HCT116 (cell line): ENCODE results near the gene SHISA6. TPM values are rescaled to one million over a fixed set of nuclear protein-coding genes. Genes with fewer than 3 reads are reported as not detected.

ENCODE experiments used
- ATAC-seq: fragments of 200-7000 bp; cut with Tn5 transposase; 2 replicates; pipeline ENCODE4 v1.9.1; 2020; ENCODE audit warnings: mild to moderate bottlenecking, moderate library complexity
- BruUV-seq: library from RNA; stranded (reverse); fragments of 400-500 nt; replicated peaks from 2 replicates; lab custom pipeline; 2021; lab: Mats Ljungman, UMichigan
- CTCF ChIA-PET: fragments of 300-600 bp; sonication (Branson Sonifier 250); formaldehyde crosslinking; loops from one replicate; lab custom pipeline; 2021; ENCODE audit warnings: antibody characterized with exemption; lab: Charles Lee
- POLR2A ChIA-PET: fragments of 300-600, 350-600 bp; sonication (Branson Sonifier 250); formaldehyde crosslinking; loops from one replicate; lab custom pipeline; 2021; ENCODE audit warnings: antibody characterized with exemption; lab: Charles Lee
- RAD21 ChIA-PET, 2 experiments: fragments of 300-600 bp; sonication (Branson Sonifier 250); formaldehyde crosslinking; loops; one replicate each; lab custom pipeline; 2023; ENCODE audit warnings: low total read pairs in 2 of 2; ENCODE audit not compliant: uncharacterized antibody in 2 of 2, unreplicated experiment in 2 of 2, low non-redundant PET in 1 of 2; lab: Charles Lee
- DNase-seq: peaks from one replicate; pipeline ENCODE4 v3.0.0-alpha.2; 2010; ENCODE audit warnings: low read depth, low spot score
- H2AFZ ChIP-seq: fragments of 200-600 bp; shearing (Covaris generic), sonication (generic); 2 replicates; pipeline ENCODE4 v1.6.1; 2017; ENCODE audit warnings: low read depth, mixed run types, mixed read lengths, antibody characterized with exemption, low read length; ENCODE audit not compliant: poor library complexity, severe bottlenecking
- H3K27ac ChIP-seq: 2 replicates; pipeline ENCODE4 v1.5.1; 2012; ENCODE audit warnings: low read depth, low read length
- H3K27me3 ChIP-seq: fragments of 200-600 bp; sonication (generic); 2 replicates; pipeline ENCODE4 v1.6.1; 2016; ENCODE audit warnings: mixed run types, low read length, mixed read lengths; ENCODE audit not compliant: insufficient read depth
- H3K36me3 ChIP-seq, 2 experiments: fragments of 200-500 bp in 1 of 2; fragments of 200-600 bp in 1 of 2; sonication (Bioruptor generic) in 1 of 2; sonication (generic) in 1 of 2; 2 replicates each; pipeline versions ENCODE4 v1.5.1 to v1.6.1; 2014 to 2016; ENCODE audit warnings: low read length in 2 of 2, inconsistent platforms in 1 of 2, mixed read lengths in 1 of 2, mixed run types in 1 of 2; ENCODE audit not compliant: insufficient read depth in 2 of 2, control insufficient read depth in 1 of 2
- H3K4me1 ChIP-seq, 2 experiments: fragments of 200-600 bp in 1 of 2; sonication (generic) in 1 of 2; 2 replicates each; pipeline versions ENCODE4 v1.5.1 to v1.6.1; 2012 to 2017; ENCODE audit warnings: low read length in 2 of 2, inconsistent platforms in 1 of 2, mild to moderate bottlenecking in 1 of 2, mixed read lengths in 1 of 2, mixed run types in 1 of 2, moderate library complexity in 1 of 2; ENCODE audit not compliant: insufficient read depth in 2 of 2, control insufficient read depth in 1 of 2
- H3K4me2 ChIP-seq: fragments of 200-600 bp; sonication (generic); 2 replicates; pipeline ENCODE4 v1.6.1; 2017; ENCODE audit warnings: mixed run types, low read length, mixed read lengths
- H3K4me3 ChIP-seq, 2 experiments: fragments of 200-600 bp in 1 of 2; sonication (generic) in 1 of 2; replicated peaks in 1 of 2; 2 replicates each; pipeline ENCODE4 v1.5.1; 2011 to 2016; ENCODE audit warnings: low read length in 2 of 2, control low read depth in 1 of 2, low read depth in 1 of 2, mild to moderate bottlenecking in 1 of 2, mixed read lengths in 1 of 2, mixed run types in 1 of 2
- H3K79me2 ChIP-seq: fragments of 200-600 bp; sonication (generic); 2 replicates; pipeline ENCODE4 v1.6.1; 2017; ENCODE audit warnings: mild to moderate bottlenecking, mixed run types, low read length, moderate library complexity, mixed read lengths; ENCODE audit not compliant: insufficient read depth
- H3K9ac ChIP-seq: fragments of 200-600 bp; sonication (generic); 2 replicates; pipeline ENCODE4 v1.6.1; 2016; ENCODE audit warnings: low read length, mixed read lengths
- H3K9me2 ChIP-seq: fragments of 200-600 bp; sonication (generic), shearing (Covaris generic); 2 replicates; pipeline ENCODE4 v1.6.1; 2017; ENCODE audit warnings: mixed run types, mild to moderate bottlenecking, moderate library complexity; ENCODE audit not compliant: insufficient read depth
- H3K9me3 ChIP-seq, 2 experiments: fragments of 200-500 bp in 1 of 2; fragments of 200-600 bp in 1 of 2; sonication (Bioruptor generic) in 1 of 2; sonication (generic) in 1 of 2; 2 replicates each; pipeline ENCODE4 v1.6.1; 2014 to 2017; ENCODE audit warnings: low read length in 2 of 2, mixed read lengths in 2 of 2, inconsistent platforms in 1 of 2, low read depth in 1 of 2, mild to moderate bottlenecking in 1 of 2, mixed run types in 1 of 2, moderate library complexity in 1 of 2; ENCODE audit not compliant: control insufficient read depth in 1 of 2, insufficient read depth in 1 of 2
- H4K20me1 ChIP-seq: fragments of 200-600 bp; sonication (generic), shearing (Covaris generic); 2 replicates; pipeline ENCODE4 v1.6.1; 2017; ENCODE audit warnings: mixed run types, mild to moderate bottlenecking, moderate library complexity; ENCODE audit not compliant: insufficient read depth
- CBX3 ChIP-seq: IDR thresholded peaks from 2 replicates; pipeline ENCODE4 v1.6.1; 2012; ENCODE audit warnings: low read depth
- EZH2 ChIP-seq: fragments of 200-600 bp; sonication (generic); IDR thresholded peaks from 2 replicates; pipeline ENCODE4 v1.6.1; 2017; ENCODE audit warnings: antibody characterized with exemption, mixed run types
- EZH2phosphoT487 ChIP-seq: fragments of 200-600 bp; IDR thresholded peaks from 2 replicates; pipeline ENCODE4 v1.6.1; 2018; ENCODE audit warnings: antibody characterized with exemption, borderline replicate concordance
- POLR2A ChIP-seq: IDR thresholded peaks from 2 replicates; pipeline ENCODE4 v1.7.0; 2011; ENCODE audit warnings: borderline replicate concordance; ENCODE audit not compliant: insufficient read depth, insufficient read length; ENCODE audit errors: extremely low read depth
- POLR2AphosphoS5 ChIP-seq: IDR thresholded peaks from 2 replicates; pipeline ENCODE4 v1.6.1; 2011; ENCODE audit warnings: mild to moderate bottlenecking, low read depth, low read length, moderate library complexity
- SIN3A ChIP-seq: IDR thresholded peaks from 2 replicates; pipeline ENCODE4 v1.6.1; 2012; ENCODE audit warnings: low read depth
- SRF ChIP-seq: IDR thresholded peaks from 2 replicates; pipeline ENCODE4 v1.6.1; 2012; ENCODE audit warnings: low read depth
- intact Hi-C: fragments of 100-400 bp; cut with micrococcal nuclease; formaldehyde crosslinking; loops from 2 replicates; pipeline ENCODE4 v1.10.0; 2022
- total RNA-seq: library from RNA; stranded (reverse); gene quantifications from one replicate; pipeline ENCODE4 v1.2.1, GENCODE V29; 2021; ENCODE audit not compliant: unreplicated experiment
- TF ChIP-seq, protein P1 (sequence below), 3 experiments: fragments of 200-600 bp in 1 of 3; sonication (generic) in 1 of 3; IDR thresholded peaks in 2 of 3; conservative IDR thresholded peaks in 1 of 3; 2 replicates each; pipeline ENCODE4 v1.5.1; 2012 to 2017; ENCODE audit warnings: low read depth in 2 of 3, low read length in 2 of 3, antibody characterized with exemption in 1 of 3, borderline replicate concordance in 1 of 3, control low read depth in 1 of 3, mild to moderate bottlenecking in 1 of 3, mixed read lengths in 1 of 3, mixed run types in 1 of 3, moderate library complexity in 1 of 3; ENCODE audit not compliant: insufficient read depth in 1 of 3
- TF ChIP-seq, protein P2 (sequence below): IDR thresholded peaks from 2 replicates; pipeline ENCODE4 v1.6.1; 2012
- TF ChIP-seq, protein P3 (sequence below): IDR thresholded peaks from 2 replicates; pipeline ENCODE4 v1.6.1; 2012; ENCODE audit warnings: low read depth
- TF ChIP-seq, protein P4 (sequence below): IDR thresholded peaks from 2 replicates; pipeline ENCODE4 v1.6.1; 2011; ENCODE audit warnings: mild to moderate bottlenecking, low read length, moderate library complexity; ENCODE audit not compliant: insufficient replicate concordance; ENCODE audit errors: extremely low read depth
- TF ChIP-seq, protein P5 (sequence below): IDR thresholded peaks from 2 replicates; pipeline ENCODE4 v1.6.1; 2012

Gene SHISA6
- total RNA-seq, 1 experiment from 2014 or later: not detected

DNA sequence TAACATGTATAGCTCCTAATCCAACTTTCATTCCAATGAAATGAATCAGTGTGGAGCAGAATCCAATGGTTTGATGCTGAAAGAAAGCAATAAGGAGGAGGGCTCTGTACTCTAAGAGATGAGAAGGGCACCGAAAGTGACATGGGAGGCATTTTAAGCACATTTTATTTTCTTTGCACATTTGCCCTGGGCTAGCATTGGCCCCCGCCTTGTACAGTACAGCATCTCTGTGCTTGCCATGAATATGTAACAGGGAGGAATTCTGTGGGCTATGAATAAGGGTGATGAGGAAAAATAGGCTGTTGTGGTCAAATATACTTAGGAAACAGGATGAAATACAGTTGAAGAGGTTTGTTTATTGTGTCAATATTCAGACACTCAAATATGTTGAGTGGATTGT is 45.2 kb upstream of the SHISA6 start:
- no TSS peak for BruUV-seq

More for the DNA sequence above, 45.2 kb upstream of the SHISA6 start:
- no peak overlapping the region for H3K27ac ChIP-seq
- ChIA-PET POLR2A (no interaction called here), CTCF (no interaction called here), RAD21 (no interaction called here)
- no peak overlapping the region for H3K4me2 ChIP-seq
- H4K20me1 ChIP-seq: no peaks in the 10 kb centered on the region
- DNase-seq (no peak), ATAC-seq (no peak)
- no peaks in the 10 kb centered on the region for H3K9me2 ChIP-seq
- no peaks in the 10 kb centered on the region for H3K4me1 ChIP-seq
- H2AFZ ChIP-seq: no peak overlapping the region
- no peak overlapping the region for H3K4me3 ChIP-seq
- intact Hi-C loops: no loop called here
- no peak overlapping the region for H3K9ac ChIP-seq
- no peaks in the 10 kb centered on the region for H3K79me2 ChIP-seq
- no peaks in the 10 kb centered on the region for H3K27me3 ChIP-seq
- H3K36me3 ChIP-seq: no peaks in the 10 kb centered on the region
- TF ChIP-seq, protein P1, sequence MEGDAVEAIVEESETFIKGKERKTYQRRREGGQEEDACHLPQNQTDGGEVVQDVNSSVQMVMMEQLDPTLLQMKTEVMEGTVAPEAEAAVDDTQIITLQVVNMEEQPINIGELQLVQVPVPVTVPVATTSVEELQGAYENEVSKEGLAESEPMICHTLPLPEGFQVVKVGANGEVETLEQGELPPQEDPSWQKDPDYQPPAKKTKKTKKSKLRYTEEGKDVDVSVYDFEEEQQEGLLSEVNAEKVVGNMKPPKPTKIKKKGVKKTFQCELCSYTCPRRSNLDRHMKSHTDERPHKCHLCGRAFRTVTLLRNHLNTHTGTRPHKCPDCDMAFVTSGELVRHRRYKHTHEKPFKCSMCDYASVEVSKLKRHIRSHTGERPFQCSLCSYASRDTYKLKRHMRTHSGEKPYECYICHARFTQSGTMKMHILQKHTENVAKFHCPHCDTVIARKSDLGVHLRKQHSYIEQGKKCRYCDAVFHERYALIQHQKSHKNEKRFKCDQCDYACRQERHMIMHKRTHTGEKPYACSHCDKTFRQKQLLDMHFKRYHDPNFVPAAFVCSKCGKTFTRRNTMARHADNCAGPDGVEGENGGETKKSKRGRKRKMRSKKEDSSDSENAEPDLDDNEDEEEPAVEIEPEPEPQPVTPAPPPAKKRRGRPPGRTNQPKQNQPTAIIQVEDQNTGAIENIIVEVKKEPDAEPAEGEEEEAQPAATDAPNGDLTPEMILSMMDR (IDR thresholded peaks at IDR 0.05 in 2 of 3, conservative IDR thresholded peaks at IDR 0.05 in 1 of 3; ENCODE audit: borderline replicate concordance in 1 of 3, insufficient read depth in 1 of 3, low read depth in 2 of 3, low read length in 2 of 3): no peak
- TF ChIP-seq, protein P2, sequence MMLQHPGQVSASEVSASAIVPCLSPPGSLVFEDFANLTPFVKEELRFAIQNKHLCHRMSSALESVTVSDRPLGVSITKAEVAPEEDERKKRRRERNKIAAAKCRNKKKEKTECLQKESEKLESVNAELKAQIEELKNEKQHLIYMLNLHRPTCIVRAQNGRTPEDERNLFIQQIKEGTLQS: no peak
- TF ChIP-seq, protein P3, sequence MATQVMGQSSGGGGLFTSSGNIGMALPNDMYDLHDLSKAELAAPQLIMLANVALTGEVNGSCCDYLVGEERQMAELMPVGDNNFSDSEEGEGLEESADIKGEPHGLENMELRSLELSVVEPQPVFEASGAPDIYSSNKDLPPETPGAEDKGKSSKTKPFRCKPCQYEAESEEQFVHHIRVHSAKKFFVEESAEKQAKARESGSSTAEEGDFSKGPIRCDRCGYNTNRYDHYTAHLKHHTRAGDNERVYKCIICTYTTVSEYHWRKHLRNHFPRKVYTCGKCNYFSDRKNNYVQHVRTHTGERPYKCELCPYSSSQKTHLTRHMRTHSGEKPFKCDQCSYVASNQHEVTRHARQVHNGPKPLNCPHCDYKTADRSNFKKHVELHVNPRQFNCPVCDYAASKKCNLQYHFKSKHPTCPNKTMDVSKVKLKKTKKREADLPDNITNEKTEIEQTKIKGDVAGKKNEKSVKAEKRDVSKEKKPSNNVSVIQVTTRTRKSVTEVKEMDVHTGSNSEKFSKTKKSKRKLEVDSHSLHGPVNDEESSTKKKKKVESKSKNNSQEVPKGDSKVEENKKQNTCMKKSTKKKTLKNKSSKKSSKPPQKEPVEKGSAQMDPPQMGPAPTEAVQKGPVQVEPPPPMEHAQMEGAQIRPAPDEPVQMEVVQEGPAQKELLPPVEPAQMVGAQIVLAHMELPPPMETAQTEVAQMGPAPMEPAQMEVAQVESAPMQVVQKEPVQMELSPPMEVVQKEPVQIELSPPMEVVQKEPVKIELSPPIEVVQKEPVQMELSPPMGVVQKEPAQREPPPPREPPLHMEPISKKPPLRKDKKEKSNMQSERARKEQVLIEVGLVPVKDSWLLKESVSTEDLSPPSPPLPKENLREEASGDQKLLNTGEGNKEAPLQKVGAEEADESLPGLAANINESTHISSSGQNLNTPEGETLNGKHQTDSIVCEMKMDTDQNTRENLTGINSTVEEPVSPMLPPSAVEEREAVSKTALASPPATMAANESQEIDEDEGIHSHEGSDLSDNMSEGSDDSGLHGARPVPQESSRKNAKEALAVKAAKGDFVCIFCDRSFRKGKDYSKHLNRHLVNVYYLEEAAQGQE: no peak
- TF ChIP-seq, protein P4, sequence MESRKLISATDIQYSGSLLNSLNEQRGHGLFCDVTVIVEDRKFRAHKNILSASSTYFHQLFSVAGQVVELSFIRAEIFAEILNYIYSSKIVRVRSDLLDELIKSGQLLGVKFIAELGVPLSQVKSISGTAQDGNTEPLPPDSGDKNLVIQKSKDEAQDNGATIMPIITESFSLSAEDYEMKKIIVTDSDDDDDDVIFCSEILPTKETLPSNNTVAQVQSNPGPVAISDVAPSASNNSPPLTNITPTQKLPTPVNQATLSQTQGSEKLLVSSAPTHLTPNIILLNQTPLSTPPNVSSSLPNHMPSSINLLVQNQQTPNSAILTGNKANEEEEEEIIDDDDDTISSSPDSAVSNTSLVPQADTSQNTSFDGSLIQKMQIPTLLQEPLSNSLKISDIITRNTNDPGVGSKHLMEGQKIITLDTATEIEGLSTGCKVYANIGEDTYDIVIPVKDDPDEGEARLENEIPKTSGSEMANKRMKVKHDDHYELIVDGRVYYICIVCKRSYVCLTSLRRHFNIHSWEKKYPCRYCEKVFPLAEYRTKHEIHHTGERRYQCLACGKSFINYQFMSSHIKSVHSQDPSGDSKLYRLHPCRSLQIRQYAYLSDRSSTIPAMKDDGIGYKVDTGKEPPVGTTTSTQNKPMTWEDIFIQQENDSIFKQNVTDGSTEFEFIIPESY: no peak
- TF ChIP-seq, protein P5, sequence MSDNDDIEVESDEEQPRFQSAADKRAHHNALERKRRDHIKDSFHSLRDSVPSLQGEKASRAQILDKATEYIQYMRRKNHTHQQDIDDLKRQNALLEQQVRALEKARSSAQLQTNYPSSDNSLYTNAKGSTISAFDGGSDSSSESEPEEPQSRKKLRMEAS: no peak
- TF ChIP-seq SRF (no peak), SIN3A (no peak), CBX3 (no peak), EZH2 (no peak), POLR2AphosphoS5 (no peak), POLR2A (no peak), EZH2phosphoT487 (no peak)
- peaks cover 0 to 19% of the 10 kb centered on the region in 2 experiments; a peak in 2 of 4 replicates for H3K9me3 ChIP-seq
